ENCODE measurements around the gene FCSK. TPM values are rescaled to one million over a fixed set of nuclear protein-coding genes. Genes with fewer than 3 reads are reported as not detected.
A peak's percentile ranks its signal among the peaks of the same experiment; 100 is the strongest.

The FCSK gene
- total and polyA plus RNA-seq, 2 of the 13 experiments (the other 11 are each of a cell fraction or from before 2014, with no cell fraction given): 9.1 to 19.2 TPM

DNA sequence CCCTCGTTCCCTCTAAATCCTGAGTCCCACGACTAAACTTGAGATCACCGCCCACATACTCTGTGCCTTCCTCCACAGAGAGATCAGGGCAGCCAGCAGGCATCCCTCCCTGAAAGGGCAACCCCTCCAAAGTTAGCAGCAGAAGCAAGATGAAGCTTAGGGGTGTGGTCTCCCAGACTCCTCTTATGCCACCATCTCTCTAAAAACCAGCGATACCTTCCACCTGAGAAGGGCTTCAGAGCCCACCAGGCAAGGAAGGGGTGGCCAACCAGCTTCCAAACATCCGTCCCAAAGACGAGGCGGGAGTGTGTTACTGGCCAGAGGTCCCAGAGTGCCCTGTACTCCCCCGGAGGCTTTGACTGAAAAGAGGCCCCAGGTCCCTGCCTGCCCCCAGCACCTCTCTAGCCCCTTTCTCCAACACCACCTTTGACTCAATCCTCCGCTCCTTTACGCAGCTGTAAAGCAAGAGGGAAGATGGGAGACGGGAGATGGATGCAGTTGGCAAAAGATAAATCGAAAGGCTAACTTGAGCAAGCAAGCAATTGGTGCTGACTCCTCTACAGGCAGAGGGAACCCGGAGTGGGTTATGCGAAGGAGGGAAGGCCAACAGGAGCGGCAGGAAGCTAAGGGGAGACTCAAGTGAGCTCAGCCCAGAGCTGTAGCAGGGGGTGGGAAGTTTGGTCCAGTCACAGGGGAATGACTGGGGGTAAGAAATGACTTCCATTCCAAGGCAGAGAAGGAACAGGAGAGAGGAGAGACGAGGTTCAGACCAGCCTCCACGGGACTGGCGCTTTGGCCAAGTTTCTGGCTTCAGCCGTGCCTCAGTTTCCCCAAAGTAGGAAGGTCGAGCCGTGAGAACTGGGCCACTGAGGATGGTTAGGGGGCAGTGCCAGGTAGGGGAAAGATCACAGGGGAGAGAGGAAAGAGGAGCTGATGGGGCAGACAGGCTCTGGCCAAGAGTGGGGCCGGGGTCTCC is 16.5 kb upstream of the FCSK start (continued):
- TF ChIP-seq, protein P1, sequence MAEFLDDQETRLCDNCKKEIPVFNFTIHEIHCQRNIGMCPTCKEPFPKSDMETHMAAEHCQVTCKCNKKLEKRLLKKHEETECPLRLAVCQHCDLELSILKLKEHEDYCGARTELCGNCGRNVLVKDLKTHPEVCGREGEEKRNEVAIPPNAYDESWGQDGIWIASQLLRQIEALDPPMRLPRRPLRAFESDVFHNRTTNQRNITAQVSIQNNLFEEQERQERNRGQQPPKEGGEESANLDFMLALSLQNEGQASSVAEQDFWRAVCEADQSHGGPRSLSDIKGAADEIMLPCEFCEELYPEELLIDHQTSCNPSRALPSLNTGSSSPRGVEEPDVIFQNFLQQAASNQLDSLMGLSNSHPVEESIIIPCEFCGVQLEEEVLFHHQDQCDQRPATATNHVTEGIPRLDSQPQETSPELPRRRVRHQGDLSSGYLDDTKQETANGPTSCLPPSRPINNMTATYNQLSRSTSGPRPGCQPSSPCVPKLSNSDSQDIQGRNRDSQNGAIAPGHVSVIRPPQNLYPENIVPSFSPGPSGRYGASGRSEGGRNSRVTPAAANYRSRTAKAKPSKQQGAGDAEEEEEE (CRISPR knock-in tag; IDR thresholded peaks at IDR 0.05; ENCODE audit: borderline replicate concordance): no peak
- TF ChIP-seq ZNF7 (CRISPR knock-in tag; IDR thresholded peaks at IDR 0.05) (no peak), ZSCAN12 (CRISPR knock-in tag; IDR thresholded peaks at IDR 0.05) (no peak), CHD4 (IDR thresholded peaks at IDR 0.05; ENCODE audit: borderline replicate concordance, low read length) (no peak), MXD4 (CRISPR knock-in tag; IDR thresholded peaks at IDR 0.05) (peak; percentile 16; the same call in 1 of the 2 replicates), ZNF446 (CRISPR knock-in tag; IDR thresholded peaks at IDR 0.05) (no peak), AKAP8 (CRISPR knock-in tag; IDR thresholded peaks at IDR 0.05) (no peak), ZNF672 (CRISPR knock-in tag; IDR thresholded peaks at IDR 0.05) (no peak)
- TF ChIP-seq, protein P2, sequence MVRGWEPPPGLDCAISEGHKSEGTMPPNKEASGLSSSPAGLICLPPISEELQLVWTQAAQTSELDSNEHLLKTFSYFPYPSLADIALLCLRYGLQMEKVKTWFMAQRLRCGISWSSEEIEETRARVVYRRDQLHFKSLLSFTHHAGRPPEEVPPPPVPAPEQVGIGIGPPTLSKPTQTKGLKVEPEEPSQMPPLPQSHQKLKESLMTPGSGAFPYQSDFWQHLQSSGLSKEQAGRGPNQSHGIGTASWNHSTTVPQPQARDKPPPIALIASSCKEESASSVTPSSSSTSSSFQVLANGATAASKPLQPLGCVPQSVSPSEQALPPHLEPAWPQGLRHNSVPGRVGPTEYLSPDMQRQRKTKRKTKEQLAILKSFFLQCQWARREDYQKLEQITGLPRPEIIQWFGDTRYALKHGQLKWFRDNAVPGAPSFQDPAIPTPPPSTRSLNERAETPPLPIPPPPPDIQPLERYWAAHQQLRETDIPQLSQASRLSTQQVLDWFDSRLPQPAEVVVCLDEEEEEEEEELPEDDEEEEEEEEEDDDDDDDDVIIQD (CRISPR knock-in tag; IDR thresholded peaks at IDR 0.05; ENCODE audit: low read depth): 0 out of 2 replicates have a peak, but pooled peaks have one; percentile 25
- TF ChIP-seq, protein P3, sequence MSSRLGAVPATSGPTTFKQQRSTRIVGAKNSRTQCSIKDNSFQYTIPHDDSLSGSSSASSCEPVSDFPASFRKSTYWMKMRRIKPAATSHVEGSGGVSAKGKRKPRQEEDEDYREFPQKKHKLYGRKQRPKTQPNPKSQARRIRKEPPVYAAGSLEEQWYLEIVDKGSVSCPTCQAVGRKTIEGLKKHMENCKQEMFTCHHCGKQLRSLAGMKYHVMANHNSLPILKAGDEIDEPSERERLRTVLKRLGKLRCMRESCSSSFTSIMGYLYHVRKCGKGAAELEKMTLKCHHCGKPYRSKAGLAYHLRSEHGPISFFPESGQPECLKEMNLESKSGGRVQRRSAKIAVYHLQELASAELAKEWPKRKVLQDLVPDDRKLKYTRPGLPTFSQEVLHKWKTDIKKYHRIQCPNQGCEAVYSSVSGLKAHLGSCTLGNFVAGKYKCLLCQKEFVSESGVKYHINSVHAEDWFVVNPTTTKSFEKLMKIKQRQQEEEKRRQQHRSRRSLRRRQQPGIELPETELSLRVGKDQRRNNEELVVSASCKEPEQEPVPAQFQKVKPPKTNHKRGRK (CRISPR knock-in tag; IDR thresholded peaks at IDR 0.05): no peak
- TF ChIP-seq, protein P4, sequence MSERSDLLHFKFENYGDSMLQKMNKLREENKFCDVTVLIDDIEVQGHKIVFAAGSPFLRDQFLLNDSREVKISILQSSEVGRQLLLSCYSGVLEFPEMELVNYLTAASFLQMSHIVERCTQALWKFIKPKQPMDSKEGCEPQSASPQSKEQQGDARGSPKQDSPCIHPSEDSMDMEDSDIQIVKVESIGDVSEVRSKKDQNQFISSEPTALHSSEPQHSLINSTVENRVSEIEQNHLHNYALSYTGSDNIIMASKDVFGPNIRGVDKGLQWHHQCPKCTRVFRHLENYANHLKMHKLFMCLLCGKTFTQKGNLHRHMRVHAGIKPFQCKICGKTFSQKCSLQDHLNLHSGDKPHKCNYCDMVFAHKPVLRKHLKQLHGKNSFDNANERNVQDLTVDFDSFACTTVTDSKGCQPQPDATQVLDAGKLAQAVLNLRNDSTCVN (CRISPR knock-in tag; IDR thresholded peaks at IDR 0.05; ENCODE audit: borderline replicate concordance): no peak
- TF ChIP-seq, protein P5, sequence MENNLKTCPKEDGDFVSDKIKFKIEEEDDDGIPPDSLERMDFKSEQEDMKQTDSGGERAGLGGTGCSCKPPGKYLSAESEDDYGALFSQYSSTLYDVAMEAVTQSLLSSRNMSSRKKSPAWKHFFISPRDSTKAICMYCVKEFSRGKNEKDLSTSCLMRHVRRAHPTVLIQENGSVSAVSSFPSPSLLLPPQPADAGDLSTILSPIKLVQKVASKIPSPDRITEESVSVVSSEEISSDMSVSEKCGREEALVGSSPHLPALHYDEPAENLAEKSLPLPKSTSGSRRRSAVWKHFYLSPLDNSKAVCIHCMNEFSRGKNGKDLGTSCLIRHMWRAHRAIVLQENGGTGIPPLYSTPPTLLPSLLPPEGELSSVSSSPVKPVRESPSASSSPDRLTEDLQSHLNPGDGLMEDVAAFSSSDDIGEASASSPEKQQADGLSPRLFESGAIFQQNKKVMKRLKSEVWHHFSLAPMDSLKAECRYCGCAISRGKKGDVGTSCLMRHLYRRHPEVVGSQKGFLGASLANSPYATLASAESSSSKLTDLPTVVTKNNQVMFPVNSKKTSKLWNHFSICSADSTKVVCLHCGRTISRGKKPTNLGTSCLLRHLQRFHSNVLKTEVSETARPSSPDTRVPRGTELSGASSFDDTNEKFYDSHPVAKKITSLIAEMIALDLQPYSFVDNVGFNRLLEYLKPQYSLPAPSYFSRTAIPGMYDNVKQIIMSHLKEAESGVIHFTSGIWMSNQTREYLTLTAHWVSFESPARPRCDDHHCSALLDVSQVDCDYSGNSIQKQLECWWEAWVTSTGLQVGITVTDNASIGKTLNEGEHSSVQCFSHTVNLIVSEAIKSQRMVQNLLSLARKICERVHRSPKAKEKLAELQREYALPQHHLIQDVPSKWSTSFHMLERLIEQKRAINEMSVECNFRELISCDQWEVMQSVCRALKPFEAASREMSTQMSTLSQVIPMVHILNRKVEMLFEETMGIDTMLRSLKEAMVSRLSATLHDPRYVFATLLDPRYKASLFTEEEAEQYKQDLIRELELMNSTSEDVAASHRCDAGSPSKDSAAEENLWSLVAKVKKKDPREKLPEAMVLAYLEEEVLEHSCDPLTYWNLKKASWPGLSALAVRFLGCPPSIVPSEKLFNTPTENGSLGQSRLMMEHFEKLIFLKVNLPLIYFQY (CRISPR knock-in tag; IDR thresholded peaks at IDR 0.05; ENCODE audit: borderline replicate concordance): no peak
- TF ChIP-seq, protein P6, sequence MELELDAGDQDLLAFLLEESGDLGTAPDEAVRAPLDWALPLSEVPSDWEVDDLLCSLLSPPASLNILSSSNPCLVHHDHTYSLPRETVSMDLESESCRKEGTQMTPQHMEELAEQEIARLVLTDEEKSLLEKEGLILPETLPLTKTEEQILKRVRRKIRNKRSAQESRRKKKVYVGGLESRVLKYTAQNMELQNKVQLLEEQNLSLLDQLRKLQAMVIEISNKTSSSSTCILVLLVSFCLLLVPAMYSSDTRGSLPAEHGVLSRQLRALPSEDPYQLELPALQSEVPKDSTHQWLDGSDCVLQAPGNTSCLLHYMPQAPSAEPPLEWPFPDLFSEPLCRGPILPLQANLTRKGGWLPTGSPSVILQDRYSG (CRISPR knock-in tag; IDR thresholded peaks at IDR 0.05): no peak
- TF ChIP-seq, protein P7, sequence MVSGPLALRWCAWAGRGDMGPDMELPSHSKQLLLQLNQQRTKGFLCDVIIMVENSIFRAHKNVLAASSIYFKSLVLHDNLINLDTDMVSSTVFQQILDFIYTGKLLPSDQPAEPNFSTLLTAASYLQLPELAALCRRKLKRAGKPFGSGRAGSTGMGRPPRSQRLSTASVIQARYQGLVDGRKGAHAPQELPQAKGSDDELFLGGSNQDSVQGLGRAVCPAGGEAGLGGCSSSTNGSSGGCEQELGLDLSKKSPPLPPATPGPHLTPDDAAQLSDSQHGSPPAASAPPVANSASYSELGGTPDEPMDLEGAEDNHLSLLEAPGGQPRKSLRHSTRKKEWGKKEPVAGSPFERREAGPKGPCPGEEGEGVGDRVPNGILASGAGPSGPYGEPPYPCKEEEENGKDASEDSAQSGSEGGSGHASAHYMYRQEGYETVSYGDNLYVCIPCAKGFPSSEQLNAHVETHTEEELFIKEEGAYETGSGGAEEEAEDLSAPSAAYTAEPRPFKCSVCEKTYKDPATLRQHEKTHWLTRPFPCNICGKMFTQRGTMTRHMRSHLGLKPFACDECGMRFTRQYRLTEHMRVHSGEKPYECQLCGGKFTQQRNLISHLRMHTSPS (CRISPR knock-in tag; IDR thresholded peaks at IDR 0.05; ENCODE audit: low read depth): no peak

Data from HepG2 (cell line).